GM21515 (cell line): ENCODE measurements around the gene ZNF45.
"Not testable (repeated sequence)": the region's sequence is repeated elsewhere in the genome, so short reads cannot be mapped to it uniquely, and the experiment has no call there.

Experiments
- ATAC-seq: cut with Tn5 transposase; IDR thresholded peaks from one replicate; pipeline ENCODE4 v1.9.1; 2021; ENCODE audit not compliant: unreplicated experiment

ZNF45 gene

DNA sequence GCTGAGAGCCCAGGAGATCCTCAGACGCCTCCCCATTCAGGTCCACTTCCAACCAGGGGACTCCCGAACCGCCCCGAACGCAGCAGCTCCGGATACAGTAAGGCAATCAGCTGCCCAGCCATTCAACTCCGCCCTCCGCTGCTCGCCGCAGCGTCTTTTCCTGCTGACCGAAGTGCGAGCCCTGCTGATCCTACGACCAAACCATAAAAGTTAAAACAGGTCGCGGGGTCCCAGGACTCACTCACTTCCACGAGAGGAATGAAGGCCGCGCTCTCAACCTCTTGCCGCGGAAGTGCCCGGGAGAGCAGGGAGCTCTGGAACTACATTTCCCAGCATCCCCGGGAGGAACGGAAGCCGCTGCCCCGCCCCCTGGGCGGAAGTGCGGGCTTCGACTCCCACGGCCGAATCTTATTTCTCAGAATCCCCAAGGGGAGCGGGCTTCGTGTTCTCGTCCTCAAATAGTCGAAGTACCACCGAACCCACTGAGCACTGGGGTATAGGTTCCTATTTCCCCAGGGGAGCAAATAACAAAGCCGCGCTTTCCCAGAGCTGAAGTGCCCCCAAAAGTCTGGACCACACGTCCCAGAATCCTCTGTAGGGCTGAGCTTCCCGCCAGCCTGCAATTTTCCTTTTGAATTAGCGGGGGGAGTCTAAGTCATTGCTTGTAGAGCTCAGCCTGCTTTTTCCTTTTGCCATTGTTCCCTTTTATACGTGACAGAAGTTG is at the start of gene ZNF45:
ZNF45 (minus strand) TSS at position 298 of the 724 bp plus-strand sequence. CDS start 13,097 bp downstream, outside the sequence.
- peak; percentile 92 for ATAC-seq

DNA sequence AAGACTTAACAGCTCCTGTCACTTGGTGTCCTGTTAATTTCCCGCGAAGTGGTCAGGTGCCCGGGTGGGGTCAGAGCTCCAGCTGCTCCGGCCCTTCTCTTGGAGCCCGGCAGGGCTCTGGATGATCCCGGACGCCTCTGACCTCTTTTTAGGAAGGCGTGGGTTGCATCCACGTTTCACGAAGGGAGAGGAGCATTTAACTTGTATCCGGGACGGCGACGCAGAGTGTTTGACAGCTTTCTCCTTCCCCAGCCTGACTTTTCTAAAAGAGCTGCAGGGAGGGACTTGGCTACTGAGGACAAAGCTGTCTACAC is 49.6 kb upstream of the ZNF45 start:
- no peak for ATAC-seq

DNA sequence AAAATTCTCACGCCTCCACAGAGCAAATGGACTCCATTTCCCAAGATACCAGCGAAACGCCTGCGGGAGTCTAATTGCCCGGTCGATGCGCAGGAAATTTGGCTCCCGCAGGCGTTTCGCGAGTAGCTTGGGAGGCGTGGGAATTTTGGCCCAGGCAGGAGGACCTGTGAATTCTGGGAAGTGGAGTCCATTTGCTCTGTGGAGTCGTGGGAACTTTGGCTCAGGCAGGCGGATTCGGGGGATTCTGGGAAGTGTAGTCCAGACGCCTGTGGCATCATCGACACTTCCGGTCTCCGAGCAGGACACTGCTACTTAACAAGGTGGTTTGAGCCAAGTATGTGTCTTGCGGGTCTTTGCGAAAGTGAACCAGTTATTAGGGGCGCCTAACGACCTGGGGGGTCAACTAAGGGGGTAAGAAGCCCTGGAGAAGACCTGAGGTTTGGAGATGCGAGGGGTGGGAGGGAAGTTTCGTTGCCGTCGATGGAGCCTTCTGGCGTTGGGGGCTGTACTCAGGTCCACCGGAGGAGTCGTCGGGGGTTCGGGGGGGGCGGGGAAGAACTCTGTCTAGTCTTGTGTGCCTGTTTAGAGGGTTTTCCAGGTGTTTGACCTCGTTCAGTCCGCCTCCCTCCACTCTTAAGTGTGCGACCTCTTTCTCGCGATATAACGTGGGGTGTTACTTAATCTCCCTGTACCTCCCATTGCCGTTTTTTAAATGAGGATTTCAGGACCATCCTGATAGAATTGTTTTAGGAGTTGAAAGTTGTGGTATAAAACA is 49.0 kb upstream of the ZNF45 start, which contains the start of gene ZNF155:
ZNF155 (plus strand) TSS at position 277 of the 775 bp plus-strand sequence. CDS start 4,356 bp downstream, outside the sequence.
- ATAC-seq, result peak; percentile 85

DNA sequence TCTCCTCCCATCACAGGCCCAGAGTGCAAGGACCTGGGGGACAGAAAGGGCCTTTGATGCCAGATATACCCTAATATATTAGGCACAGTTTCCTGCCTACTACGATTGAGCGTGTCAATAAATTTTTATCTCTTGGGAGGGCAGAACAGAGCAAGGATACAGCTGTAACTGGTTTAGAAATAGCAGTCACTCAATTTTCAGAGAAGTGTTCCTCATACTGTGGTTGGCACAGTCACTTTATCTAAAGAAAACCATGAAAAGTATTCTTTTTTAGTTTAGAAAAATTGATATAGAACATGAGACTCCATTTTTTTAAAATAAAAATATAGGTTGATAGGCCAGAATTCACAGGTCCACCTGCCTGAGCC is 48.4 kb upstream of the ZNF45 start:
- peak; percentile 18 for ATAC-seq

DNA sequence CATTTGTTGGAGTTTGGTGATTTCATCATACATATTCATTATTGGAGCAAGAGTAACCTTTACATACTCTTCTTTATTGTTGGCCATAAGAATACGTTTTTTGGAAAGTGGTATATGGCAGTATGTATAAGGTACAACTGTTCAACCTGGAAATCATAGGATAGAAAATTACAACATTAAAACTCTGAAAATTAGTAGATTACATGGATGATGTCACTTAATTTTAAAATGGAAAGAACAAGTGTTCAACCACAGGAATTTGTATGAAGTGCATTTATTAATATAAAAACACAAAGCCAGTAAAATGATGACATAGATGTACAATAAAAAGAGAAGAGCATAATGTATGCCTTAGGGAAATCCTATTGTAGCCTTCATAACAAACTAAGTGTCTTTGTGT is 41.6 kb upstream of the ZNF45 start:
- no peak for ATAC-seq

DNA sequence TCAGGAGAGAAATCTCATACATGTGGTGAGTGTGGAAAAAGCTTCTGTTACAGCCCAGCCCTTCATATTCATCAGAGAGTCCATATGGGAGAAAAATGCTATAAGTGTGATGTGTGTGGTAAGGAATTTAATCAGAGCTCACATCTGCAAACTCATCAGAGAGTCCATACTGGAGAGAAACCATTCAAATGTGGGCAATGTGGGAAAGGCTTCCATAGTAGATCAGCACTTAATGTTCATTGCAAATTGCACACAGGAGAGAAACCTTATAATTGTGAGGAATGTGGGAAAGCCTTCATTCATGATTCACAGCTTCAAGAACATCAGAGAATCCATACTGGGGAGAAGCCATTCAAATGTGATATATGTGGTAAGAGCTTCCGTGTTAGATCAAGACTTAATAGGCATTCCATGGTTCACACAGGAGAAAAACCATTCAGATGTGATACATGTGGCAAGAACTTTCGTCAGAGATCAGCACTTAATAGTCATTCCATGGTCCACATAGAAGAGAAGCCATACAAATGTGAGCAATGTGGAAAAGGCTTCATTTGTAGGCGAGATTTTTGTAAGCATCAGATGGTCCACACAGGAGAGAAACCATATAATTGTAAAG is 31.1 kb upstream of the ZNF45 start:
- ATAC-seq, result no peak

DNA sequence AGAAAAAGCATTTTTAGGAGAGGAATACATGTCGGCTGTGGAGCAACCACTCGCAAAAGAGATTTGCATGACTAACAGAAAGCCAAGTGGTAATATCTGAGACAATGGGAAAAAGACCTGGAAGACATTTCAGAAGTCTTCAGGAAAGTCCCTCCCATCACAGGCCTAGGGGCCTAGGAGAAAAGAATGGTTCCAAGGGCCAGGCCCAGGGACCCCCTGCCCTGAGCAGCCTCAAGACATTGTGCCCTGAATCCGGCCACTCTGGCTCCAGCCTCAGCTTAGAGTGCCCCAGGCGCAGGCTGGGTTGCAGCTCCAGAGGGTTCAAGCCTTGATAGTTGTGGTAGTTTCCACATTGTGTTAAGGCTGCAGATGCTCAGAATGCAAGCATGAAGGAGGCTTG is 25.3 kb upstream of the ZNF45 start:
- no peak for ATAC-seq

DNA sequence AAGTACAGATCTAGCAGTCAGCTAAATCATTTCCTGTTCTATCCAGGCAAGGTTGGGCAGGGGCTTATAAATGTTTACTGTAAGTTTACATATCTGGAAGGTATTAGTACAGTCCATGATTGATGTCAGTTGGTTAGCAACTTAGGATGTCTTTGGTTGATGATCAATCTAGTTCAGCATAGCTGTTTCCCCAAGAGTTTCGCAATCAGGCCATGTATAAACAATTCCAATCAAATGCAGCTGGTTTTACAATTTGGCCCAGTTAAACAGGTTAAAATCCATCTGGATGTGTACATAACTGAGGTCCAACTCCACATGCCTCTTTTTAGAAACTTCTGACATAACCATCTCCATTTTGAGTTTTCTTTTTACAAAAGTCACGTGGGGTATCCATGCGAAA is 22.8 kb upstream of the ZNF45 start:
- no peak for ATAC-seq

DNA sequence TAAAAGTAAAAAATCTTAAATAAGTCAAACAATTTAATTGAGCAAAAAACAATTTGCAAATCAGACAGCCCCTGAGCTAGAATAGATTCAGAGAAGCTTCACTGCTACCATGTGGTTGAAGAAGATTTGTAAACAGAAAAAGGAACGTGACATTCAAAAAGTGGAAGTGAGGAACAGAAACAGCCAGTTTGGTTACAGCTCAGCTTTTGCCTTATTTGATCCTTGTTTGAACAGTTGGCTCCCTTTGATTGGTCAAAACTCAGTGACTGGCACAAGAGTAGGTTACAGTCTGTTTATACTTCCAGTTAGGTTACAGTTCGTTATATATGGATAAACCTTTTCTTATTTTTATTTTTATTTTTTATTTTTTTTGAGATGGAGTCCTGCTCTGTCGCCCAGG is 21.7 kb upstream of the ZNF45 start:
- no peak for ATAC-seq

DNA sequence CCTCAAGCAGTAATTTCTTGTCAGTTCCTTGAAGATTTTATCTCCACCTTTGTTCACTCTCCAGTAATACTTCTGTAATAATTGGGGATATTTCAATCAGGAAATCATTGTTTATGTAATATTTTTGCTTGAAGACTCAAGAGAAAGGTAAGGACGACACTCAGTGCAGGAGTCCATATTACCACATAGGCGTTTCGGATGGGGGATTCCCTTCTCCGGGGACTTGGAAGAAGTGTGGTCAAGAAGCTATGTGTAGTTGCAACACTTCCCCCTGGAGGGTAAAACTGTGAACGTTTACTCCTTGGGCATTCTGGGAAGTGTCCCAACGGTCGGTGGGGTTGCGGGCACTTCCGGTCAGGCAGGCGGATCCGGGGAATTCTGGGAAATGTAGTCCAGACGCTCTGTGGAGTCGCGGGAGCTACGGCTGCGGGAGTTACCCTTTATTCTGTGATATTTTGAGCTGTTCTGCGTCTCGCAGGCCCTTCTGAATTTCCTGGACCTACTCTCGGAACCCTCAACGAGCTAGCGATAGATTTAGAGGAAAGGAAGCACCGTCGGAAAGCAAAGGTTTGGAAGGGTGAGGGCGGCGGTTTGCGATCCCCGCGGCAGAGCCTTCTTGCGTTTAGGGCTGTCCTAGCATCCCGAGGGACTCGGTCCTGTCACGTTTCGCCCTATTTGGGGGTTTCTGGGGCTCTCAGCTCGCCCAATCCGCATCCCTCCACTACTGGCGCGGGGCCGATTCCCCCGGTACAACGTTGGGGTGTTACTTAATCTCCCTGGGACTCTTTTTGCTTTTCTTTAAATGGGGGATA is 16.0 kb upstream of the ZNF45 start, which contains the start of gene ZNF221:
ZNF221 (plus strand) TSS at position 395 of the 812 bp plus-strand sequence. CDS start 11,499 bp downstream, outside the sequence.
- peak; percentile 93 for ATAC-seq

DNA sequence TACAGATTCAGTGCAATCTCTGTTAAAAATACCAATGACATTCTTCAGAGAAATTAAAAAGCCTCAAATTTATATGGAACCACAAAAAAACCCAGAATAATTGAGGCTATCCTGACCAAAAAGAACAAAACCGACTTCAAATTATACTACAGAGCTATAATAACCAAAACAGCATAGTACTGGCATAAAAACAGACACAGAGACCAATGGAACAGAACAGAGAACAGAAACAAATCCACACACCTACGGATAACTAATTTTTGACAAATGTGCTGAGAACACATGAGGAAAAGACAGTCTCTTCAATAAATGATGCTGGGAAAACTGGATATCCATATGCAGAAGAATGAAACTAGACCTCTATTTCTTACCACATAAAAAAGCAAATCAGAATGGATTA is 14.7 kb upstream of the ZNF45 start:
- ATAC-seq, result not testable (repeated sequence)

DNA sequence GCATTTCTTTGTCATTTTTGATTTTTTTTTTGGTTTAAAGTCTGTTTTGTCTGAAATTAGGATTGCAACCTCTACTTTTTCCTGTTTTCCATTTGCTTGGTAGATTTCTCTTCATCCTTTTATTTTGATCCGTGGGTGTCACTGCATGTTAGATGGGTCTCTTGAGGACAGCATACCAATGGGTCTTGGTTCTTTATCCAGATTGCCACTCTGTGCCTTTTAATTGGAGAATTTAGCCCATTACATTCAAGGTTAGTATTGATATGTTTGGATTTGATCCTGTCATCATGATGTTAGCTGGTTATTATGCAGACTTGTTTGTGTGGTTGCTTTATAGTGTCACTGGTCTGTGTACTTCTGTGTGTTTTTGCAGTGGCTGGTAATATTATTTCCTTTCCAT is 12.3 kb upstream of the ZNF45 start:
- not testable (repeated sequence) for ATAC-seq

DNA sequence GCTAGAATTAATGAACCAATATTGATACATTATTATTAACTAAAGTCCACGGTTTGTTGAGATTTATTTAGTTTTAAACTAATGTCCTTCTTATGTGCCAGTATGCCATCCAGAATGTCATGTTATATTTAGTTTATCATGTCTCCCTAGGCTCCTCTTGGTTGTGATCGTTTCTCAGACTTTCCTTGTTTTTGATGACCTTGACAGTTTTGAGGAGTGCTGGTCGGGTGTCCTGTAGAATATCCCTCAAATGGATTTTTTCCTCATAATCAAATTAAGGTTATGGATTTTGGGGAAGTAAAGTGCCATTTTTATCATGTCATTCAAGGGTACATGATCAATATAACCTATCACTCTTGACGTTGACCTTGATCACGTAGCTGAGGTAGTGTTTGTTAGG is 6.1 kb upstream of the ZNF45 start:
- ATAC-seq, result no peak

DNA sequence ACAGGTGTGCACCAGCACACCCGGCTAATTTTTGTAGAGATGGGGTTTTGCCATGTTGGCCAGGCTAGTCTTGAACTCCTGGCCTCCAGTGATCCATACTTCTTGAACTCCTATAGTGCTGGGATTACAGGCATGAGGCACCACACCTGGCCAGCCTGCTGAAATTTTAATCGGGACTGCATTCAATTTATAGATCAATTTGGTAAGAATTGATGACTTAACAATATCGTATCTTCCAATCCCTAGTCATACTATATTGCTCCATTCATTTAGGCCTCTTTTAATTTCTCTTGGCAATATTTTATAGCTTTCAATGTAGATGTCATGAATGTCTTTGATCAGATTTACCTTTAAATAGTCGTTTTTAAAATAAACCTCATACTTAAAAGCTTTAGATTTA is 5.6 kb upstream of the ZNF45 start:
- ATAC-seq, result no peak

DNA sequence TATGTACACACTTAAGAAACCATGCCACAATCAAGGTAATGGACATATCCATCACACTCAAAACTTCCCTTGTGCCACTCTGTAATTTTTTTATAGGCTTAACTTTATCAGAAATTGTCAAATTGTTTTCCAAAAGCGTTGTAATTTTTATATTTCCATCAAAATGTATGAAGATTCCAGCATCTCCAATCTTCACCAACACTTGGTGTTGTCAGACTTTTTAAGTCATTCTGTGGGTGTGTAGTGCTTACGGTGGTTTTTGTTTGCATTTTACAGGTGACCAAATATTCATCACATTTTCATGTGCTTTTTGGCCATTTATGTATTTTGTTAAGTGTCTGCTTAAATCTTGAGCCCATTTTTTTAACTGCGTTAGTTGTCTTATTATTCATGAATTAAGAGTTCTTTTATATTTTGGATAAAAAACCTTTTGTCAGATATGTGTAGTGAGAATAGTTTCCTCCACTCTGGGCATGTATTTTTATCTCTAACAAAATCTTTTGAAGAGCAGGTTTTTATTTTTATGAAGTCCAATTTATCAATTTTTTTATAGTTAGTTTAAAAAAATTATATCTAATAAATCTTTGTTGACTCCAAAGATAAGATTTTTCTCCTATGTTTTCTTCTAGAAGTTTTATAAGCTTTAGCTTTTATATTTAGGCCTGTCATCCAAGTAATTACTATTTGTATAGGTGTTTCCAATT is 4.6 kb upstream of the ZNF45 start:
- no peak for ATAC-seq

DNA sequence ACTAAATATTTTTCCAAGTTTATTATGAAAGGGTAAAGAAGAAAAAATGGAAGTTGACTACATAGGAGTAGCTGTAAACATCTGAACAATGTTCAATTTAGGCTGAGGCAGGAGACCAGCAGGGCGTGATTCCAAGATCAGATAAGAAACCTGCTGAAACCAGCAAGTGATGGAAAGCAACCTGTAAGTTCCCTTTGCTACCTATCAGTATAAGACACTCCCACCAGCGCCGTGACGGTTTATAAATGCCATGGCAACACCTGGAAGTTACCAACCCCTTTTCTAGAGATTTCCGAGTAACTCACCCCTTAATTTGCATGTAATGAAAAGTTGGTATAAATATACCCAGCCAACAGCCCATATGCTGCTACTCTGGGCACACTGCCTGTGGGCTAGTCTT is 1.1 kb upstream of the ZNF45 start:
- no peak for ATAC-seq

DNA sequence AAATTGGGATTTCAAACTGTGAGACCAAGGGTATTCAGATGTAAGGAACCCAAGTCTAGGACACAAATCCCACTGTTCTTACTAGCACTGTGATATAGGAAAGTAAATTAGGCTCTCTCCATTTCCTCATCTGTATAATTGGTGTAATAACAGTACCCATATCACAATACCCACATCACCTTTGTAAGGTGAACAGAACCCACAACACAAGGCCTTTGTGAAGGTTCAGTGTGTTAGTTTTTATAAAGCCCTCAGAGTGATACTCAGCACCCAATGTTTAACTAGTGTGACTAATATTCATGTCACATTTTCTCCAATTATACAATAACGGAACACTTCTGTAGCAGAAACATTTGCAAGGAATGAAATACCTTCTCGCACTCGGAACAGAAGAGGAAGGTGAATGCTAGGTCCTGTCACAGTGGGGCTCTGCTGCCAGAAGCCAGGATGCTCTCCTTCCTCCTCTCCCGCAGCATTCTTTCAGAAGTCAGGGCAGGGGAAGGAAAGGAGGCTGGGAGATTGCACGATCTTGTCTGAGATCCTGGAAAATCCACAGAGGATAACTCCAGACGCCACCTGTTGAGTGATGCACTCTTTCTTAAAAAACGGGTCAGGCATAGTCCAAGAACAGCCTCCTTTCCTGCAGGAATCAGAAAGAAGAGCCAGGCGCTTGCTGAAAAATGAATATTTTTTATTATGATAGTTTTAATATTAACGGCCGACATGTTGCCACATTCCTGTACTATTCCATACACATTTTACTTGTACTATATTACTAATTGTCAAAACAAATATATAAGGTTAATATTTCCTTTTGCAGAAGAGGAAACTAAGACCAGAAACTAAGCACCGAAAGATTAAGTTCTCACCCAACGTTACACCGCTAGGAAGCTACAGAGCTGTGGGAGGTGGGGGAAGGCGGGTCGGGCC is 762 bp downstream of the ZNF45 start:
- no peak for ATAC-seq

DNA sequence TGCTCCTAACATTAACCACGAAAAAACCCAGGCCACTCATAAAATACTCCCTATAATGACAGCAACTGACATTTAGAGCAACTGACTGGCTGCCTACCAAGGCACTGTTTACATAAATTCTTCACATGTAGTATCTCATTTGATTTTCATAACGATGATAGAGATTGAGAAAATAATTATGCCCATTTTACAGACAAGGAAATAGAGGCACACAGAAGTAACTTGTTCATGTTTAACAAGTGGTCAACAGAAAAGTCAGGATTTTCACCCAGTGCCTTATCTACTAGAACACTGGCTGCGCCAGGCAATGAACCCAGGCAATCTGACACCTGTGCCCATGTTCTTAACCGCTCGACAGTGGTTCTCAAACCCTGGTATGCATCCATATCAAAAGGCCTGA is 6.3 kb downstream of the ZNF45 start:
- no peak for ATAC-seq

DNA sequence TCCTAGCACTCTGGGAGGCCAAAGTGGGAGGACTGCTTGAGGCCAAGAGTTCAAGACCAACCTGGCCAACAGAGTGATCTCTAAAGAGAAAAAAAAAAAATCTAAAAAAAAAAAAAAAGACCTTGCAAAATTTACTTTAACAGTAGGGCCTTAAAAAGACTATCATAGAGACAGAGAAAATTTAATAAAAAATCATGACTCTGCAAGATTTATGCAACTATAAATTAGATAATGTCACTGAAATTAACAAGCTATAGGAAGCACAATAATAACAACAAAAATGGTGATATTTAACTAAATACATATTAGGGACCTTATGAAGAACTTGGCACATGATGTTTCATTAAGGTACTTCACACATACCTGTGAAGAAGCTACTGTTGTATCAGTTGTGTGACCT is 11.2 kb downstream of the ZNF45 start:
- ATAC-seq, result no peak
